GM23338 (cell line): ENCODE data around the gene NHERF1. TPM values are rescaled to one million over a fixed set of nuclear protein-coding genes. Genes with fewer than 3 reads are reported as not detected.

Experiments
- ATAC-seq: fragments of 200-7000 bp; cut with Tn5 transposase; 3 replicates; pipeline ENCODE4 v1.9.1; 2020
- DNase-seq: peaks from one replicate; pipeline ENCODE4 v3.0.0-alpha.2; 2015; ENCODE audit warnings: low spot score
- H2AFZ ChIP-seq: fragments of 200-600 bp; sonication (generic); 2 replicates; pipeline ENCODE4 v1.8.0; 2016; ENCODE audit warnings: antibody characterized with exemption, mild to moderate bottlenecking, moderate library complexity
- H3F3A ChIP-seq: fragments of 200-600 bp; sonication (generic); replicated peaks from 2 replicates; pipeline ENCODE4 v1.8.0; 2017; ENCODE audit warnings: antibody characterized with exemption, mixed run types, low read depth
- H3K27ac ChIP-seq: fragments of 200-600 bp; sonication (generic); 2 replicates; pipeline ENCODE4 v1.6.1; 2016; ENCODE audit warnings: low read depth
- H3K27me3 ChIP-seq: fragments of 200-600 bp; sonication (generic); 2 replicates; pipeline ENCODE4 v1.8.0; 2016; ENCODE audit warnings: mild to moderate bottlenecking, mixed run types, moderate library complexity; ENCODE audit not compliant: insufficient read depth
- H3K36me3 ChIP-seq: fragments of 200-600 bp; sonication (generic); 2 replicates; pipeline ENCODE4 v1.8.0; 2016; ENCODE audit warnings: mild to moderate bottlenecking; ENCODE audit not compliant: insufficient read depth
- H3K4me1 ChIP-seq: fragments of 200-600 bp; sonication (generic); 2 replicates; pipeline ENCODE4 v1.8.0; 2016; ENCODE audit warnings: mild to moderate bottlenecking, moderate library complexity; ENCODE audit not compliant: insufficient read depth
- H3K4me2 ChIP-seq: fragments of 200-600 bp; sonication (generic); 2 replicates; pipeline ENCODE4 v1.7.1; 2017; ENCODE audit warnings: mixed run types
- H3K4me3 ChIP-seq: fragments of 200-600 bp; sonication (generic); 2 replicates; pipeline ENCODE4 v1.6.1; 2016; ENCODE audit warnings: mixed run types
- H3K79me2 ChIP-seq: fragments of 200-600 bp; sonication (generic); replicated peaks from 2 replicates; pipeline ENCODE4 v1.8.0; 2017; ENCODE audit warnings: mild to moderate bottlenecking; ENCODE audit not compliant: insufficient read depth
- H3K9me2 ChIP-seq: fragments of 200-600 bp; sonication (generic); 2 replicates; pipeline ENCODE4 v1.8.0; 2017; ENCODE audit not compliant: insufficient read depth
- H4K20me1 ChIP-seq: fragments of 200-600 bp; sonication (generic); replicated peaks from 2 replicates; pipeline ENCODE4 v1.8.0; 2017; ENCODE audit warnings: mild to moderate bottlenecking; ENCODE audit not compliant: insufficient read depth
- H3K27ac Mint-ChIP-seq: 2 replicates; pipeline ENCODE4 v1.8.0; 2020; ENCODE audit warnings: inconsistent platforms, mild to moderate bottlenecking, moderate library complexity, mixed read lengths
- H3K27me3 Mint-ChIP-seq: 3 replicates; pipeline ENCODE4 v1.8.0; 2022; ENCODE audit warnings: low read depth, mild to moderate bottlenecking, moderate library complexity, mixed read lengths, inconsistent platforms; ENCODE audit not compliant: insufficient read depth, poor library complexity
- H3K36me3 Mint-ChIP-seq: 3 replicates; pipeline ENCODE4 v1.8.0; 2021; ENCODE audit warnings: low read depth, mild to moderate bottlenecking, inconsistent platforms, moderate library complexity, mixed read lengths
- H3K4me1 Mint-ChIP-seq: 3 replicates; pipeline ENCODE4 v1.8.0; 2020; ENCODE audit warnings: mild to moderate bottlenecking, inconsistent platforms, mixed read lengths
- H3K4me3 Mint-ChIP-seq: 3 replicates; pipeline ENCODE4 v1.8.0; 2021; ENCODE audit warnings: moderate library complexity, mild to moderate bottlenecking, inconsistent platforms, mixed read lengths
- H3K9me3 Mint-ChIP-seq: 3 replicates; pipeline ENCODE4 v1.8.0; 2020; ENCODE audit warnings: moderate library complexity, mild to moderate bottlenecking, inconsistent platforms, mixed read lengths
- CREB1 ChIP-seq: fragments of 250-450 bp; sonication (Bioruptor Pico); IDR thresholded peaks from 2 replicates; pipeline ENCODE4 v1.5.0; 2020; ENCODE audit warnings: low read depth, mild to moderate bottlenecking, moderate library complexity
- CTCF ChIP-seq, 2 experiments: fragments of 200-600 bp in 1 of 2; sonication (generic) in 1 of 2; conservative IDR thresholded peaks; 2 replicates each; pipeline versions ENCODE4 v1.5.1 to v1.6.1; 2016 to 2017; ENCODE audit warnings: antibody characterized with exemption in 2 of 2, low read depth in 2 of 2, mild to moderate bottlenecking in 2 of 2, moderate library complexity in 1 of 2
- EZH2 ChIP-seq: fragments of 200-600 bp; sonication (generic); IDR thresholded peaks from one replicate; pipeline ENCODE4 v1.8.0; 2017; ENCODE audit warnings: antibody characterized with exemption, mild to moderate bottlenecking, low read depth; ENCODE audit not compliant: unreplicated experiment
- JUNB ChIP-seq: IDR thresholded peaks from one replicate; pipeline ENCODE4 v1.6.1; 2016; ENCODE audit warnings: antibody characterized with exemption; ENCODE audit not compliant: unreplicated experiment
- NANOG ChIP-seq: IDR thresholded peaks from 2 replicates; pipeline ENCODE4 v1.6.1; 2016; ENCODE audit warnings: antibody characterized with exemption, borderline replicate concordance
- POLR2AphosphoS5 ChIP-seq: IDR thresholded peaks from 2 replicates; pipeline ENCODE4 v1.6.1; 2016; ENCODE audit warnings: antibody characterized with exemption, low read depth
- STAT1 ChIP-seq: IDR thresholded peaks from one replicate; pipeline ENCODE4 v1.6.1; 2016; ENCODE audit warnings: antibody characterized with exemption; ENCODE audit not compliant: unreplicated experiment
- ZNF114 ChIP-seq: fragments of 250-450 bp; sonication (Bioruptor Pico); IDR thresholded peaks from 2 replicates; pipeline ENCODE4 v1.5.0; 2020; ENCODE audit warnings: mild to moderate bottlenecking, moderate library complexity
- polyA plus RNA-seq: library from polyadenylated mRNA; unstranded; fragments of >200 nt; fragmentation: Nextera tagmentation; extraction: Ambion mirVana; gene quantifications from 2 replicates; pipeline ENCODE4 v1.2.1, GENCODE V29; 2016
- total RNA-seq: library from RNA; depleted of rRNA; stranded (reverse); fragments of >200 nt; shearing (Covaris generic); gene quantifications from 2 replicates; pipeline ENCODE4 v1.2.3, GENCODE V29; 2014
- TF ChIP-seq, protein P1 (sequence below): IDR thresholded peaks from one replicate; pipeline ENCODE4 v1.6.1; 2018; ENCODE audit warnings: antibody characterized with exemption; ENCODE audit not compliant: unreplicated experiment

The NHERF1 gene
- total and polyA plus RNA-seq, 2 experiments from 2014 or later, result 48.8 to 100 TPM

DNA sequence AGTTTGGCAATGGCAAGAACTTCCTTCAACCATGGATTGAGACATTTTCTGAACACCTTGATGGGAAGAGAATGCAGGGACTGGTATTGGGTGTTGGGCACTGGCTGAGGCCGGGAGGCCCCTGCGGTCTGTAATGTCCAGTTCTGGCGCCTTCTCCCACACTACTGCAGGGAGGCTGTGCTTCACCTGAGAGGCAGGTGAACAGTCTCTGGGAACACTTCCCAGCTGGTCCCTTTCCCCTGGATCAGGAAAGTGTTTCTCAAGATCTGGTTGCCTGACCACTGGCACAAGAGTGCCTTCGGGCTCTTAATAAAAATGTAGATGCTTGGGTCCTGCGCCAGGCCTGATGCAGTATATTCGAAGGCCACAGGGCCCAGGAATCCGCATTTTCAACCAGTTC lies 56.3 kb downstream of the NHERF1 start (continued):
- TF ChIP-seq, protein P1, sequence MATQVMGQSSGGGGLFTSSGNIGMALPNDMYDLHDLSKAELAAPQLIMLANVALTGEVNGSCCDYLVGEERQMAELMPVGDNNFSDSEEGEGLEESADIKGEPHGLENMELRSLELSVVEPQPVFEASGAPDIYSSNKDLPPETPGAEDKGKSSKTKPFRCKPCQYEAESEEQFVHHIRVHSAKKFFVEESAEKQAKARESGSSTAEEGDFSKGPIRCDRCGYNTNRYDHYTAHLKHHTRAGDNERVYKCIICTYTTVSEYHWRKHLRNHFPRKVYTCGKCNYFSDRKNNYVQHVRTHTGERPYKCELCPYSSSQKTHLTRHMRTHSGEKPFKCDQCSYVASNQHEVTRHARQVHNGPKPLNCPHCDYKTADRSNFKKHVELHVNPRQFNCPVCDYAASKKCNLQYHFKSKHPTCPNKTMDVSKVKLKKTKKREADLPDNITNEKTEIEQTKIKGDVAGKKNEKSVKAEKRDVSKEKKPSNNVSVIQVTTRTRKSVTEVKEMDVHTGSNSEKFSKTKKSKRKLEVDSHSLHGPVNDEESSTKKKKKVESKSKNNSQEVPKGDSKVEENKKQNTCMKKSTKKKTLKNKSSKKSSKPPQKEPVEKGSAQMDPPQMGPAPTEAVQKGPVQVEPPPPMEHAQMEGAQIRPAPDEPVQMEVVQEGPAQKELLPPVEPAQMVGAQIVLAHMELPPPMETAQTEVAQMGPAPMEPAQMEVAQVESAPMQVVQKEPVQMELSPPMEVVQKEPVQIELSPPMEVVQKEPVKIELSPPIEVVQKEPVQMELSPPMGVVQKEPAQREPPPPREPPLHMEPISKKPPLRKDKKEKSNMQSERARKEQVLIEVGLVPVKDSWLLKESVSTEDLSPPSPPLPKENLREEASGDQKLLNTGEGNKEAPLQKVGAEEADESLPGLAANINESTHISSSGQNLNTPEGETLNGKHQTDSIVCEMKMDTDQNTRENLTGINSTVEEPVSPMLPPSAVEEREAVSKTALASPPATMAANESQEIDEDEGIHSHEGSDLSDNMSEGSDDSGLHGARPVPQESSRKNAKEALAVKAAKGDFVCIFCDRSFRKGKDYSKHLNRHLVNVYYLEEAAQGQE, result no peak
- TF ChIP-seq STAT1, result no peak
- no peak for TF ChIP-seq POLR2AphosphoS5

DNA sequence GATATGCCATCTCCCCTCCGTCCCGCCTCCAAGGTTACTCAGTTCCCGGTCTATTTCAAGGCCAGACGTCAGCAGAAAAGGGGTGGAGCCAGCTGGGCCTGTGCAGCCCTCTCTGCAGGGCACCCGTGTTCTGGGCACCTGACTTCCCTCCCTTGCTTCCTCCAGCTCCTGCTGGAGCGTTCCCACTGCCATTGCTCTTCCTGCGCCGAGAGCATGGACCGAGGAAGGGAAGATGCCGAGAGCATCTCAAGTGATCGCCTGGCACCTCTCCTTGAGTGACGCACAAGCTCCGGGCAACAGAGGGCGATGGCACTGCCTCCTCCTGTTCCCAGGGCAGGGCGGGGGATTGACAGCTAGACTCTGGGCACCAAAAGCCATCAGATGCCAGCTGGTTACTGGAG lies 57.2 kb downstream of the NHERF1 start:
- no peak overlapping the region for H3K27ac Mint-ChIP-seq
- no peaks in the 10 kb centered on the region for H3K36me3 ChIP-seq
- no peak overlapping the region for H2AFZ ChIP-seq
- H3K4me3 ChIP-seq, result no peak overlapping the region
- TF ChIP-seq JUNB (no peak), STAT1 (no peak), EZH2 (no peak), ZNF114 (CRISPR knock-in tag) (no peak), CTCF (conservative IDR thresholded peaks at IDR 0.05; ENCODE audit: low read depth in 2 of 2) (no peak), NANOG (no peak), CREB1 (CRISPR knock-in tag) (no peak)
- TF ChIP-seq, protein P1, result no peak
- H3K4me1 ChIP-seq, result no peaks in the 10 kb centered on the region
- no peak overlapping the region for H3K4me3 Mint-ChIP-seq
- H3K79me2 ChIP-seq, result no peaks in the 10 kb centered on the region
- peaks cover 18% of the 10 kb centered on the region for H4K20me1 ChIP-seq
- H3K9me3 Mint-ChIP-seq, result no peaks in the 10 kb centered on the region
- H3K36me3 Mint-ChIP-seq, result peaks cover 7% of the 10 kb centered on the region
- H3K4me2 ChIP-seq, result no peak overlapping the region
- peaks cover 12% of the 10 kb centered on the region for H3K27me3 Mint-ChIP-seq
- H3K4me1 Mint-ChIP-seq, result no peaks in the 10 kb centered on the region
- H3K9me2 ChIP-seq, result no peaks in the 10 kb centered on the region
- ATAC-seq (peak; percentile 40; the same call in 2 of the 3 replicates), DNase-seq (no peak)
- H3K27ac ChIP-seq, result no peak overlapping the region
- no peaks in the 10 kb centered on the region for H3K27me3 ChIP-seq
- H3F3A ChIP-seq, result no peaks in the 10 kb centered on the region
